Omental fat pad (tissue), 4 donors: Measurements from ENCODE around the gene INPP4A. TPM values are rescaled to one million over a fixed set of nuclear protein-coding genes. Genes with fewer than 3 reads are reported as not detected.

Experiments used
- ATAC-seq: fragments of 150-250 bp; one replicate; pipeline ENCODE4 v1.9.1; 2016; ENCODE audit warnings: mild to moderate bottlenecking, moderate library complexity; ENCODE audit not compliant: low FRiP score
- DNase-seq: peaks from one replicate; pipeline ENCODE4 v3.0.0-alpha.2; 2019; ENCODE audit warnings: low spot score
- CTCF ChIP-seq, 3 donors: fragments of 450-650 bp; IDR thresholded peaks; one replicate each; pipeline ENCODE4 v1.5.1; 2016 to 2017; ENCODE audit warnings: antibody characterized with exemption in 3 of 3, mild to moderate bottlenecking in 3 of 3, moderate library complexity in 2 of 3
- total RNA-seq, 4 donors: library from RNA; depleted of rRNA; stranded (reverse); fragments of >200 nt; gene quantifications; one replicate each; pipeline ENCODE4 v1.1.0, GENCODE V29; 2016

The INPP4A gene
- total RNA-seq, 4 donors from 2014 or later: 19.6 to 32.2 (median 28.0) TPM

DNA sequence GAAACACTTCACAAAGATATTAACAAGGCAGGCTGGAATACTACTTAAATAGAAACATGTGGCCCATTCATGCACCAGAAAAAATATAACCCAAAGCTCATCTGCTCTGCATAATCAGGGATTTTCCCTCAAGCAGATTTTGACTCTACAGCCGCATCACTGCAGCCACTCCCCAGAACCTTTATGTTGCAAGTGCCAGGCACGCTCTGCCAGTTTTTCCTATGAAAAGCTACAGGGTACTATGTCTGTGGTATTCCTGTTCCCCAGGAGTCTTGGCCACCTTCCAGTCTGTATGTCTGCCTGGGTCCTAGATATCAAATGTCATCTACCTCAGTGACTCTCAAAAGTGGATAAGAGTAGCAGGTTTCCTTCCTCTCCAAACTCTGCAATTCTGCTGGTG lies 159.9 kb downstream of the INPP4A start:
- DNase-seq: no peak
- TF ChIP-seq CTCF (IDR thresholded peaks at IDR 0.05): no peak
- ATAC-seq: no peak

DNA sequence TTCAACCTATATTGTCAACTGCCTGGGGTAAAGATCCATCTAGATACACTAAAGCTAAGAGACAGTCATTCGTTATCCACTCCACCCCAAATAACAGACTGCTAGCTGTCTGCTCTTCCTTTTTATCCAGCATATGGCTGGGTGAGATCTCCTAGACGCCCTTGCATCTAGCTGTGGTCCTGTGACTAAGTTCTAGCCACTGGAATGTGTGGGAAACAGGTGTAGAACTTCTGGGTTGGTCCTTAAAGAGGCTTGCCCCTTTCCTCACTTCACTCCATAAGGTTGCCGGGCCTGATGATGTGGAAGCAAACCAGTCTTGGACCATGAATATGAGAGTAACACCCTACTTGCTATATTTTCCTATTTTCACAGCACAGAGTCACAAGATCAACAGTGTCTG lies 160.4 kb downstream of the INPP4A start:
- TF ChIP-seq CTCF (IDR thresholded peaks at IDR 0.05): no peak
- DNase-seq: no peak
- ATAC-seq: no peak

GRCh38 chr2:98606431-98606830 lies 161.8 kb downstream of the INPP4A start:
- TF ChIP-seq CTCF (IDR thresholded peaks at IDR 0.05): no peak
- ATAC-seq: no peak
- DNase-seq: no peak

DNA sequence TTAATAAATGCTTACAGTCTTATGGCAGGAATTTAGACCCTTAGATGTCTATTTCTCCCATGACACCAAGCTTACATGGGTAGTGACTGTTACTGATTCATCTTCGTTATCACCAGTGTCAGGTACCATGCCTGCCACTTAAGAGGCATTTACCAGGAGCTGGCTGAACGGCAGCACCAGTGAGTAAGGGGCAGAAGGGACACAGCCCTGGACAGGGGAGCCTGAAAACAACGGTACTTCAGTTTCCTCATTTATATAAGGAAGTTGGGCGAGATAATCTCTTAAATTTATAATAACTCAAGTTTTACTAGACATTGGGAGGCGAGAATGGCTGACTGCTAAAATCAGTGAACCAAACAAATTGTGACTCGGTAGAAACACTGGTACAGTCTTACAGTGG lies 162.4 kb downstream of the INPP4A start:
- TF ChIP-seq CTCF (IDR thresholded peaks at IDR 0.05): no peak

DNA sequence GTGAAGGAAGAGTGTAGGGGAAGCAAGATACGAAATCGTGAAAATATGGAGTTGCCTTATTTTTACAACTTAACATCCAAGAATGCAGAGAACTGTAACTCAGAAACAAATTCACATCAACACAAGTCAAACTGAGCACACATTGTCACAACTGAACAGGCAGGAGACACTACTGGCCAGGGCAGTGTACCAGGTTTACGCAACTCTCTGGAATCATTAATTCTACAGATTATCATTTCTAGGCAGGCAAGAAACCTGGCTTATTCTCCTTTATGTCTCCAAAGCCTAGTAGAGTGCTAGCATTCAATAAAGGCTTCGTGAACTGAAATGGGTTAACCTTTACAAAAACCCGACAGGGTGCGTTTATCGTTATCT lies 163.1 kb downstream of the INPP4A start:
- peak; percentile 2 for ATAC-seq

More for the DNA sequence above, 162.4 kb downstream of the INPP4A start:
- DNase-seq (no peak), ATAC-seq (no peak)

GRCh38 chr2:98608116-98608961 lies 163.7 kb downstream of the INPP4A start, which contains the start of the genes COA5 and UNC50:
Gene COA5, minus strand, starts transcription at chr2:98608512. Its CDS starts 107 bp downstream, at chr2:98608405.
Gene UNC50, plus strand, starts transcription at chr2:98608589. Its CDS starts 1,171 bp downstream, at chr2:98609760.
- ATAC-seq (peak; percentile 97), DNase-seq (peak; percentile 62)
- TF ChIP-seq CTCF (IDR thresholded peaks at IDR 0.05): no peak

More for the DNA sequence above, 163.1 kb downstream of the INPP4A start:
- DNase-seq: no peak
- no peak for TF ChIP-seq CTCF (IDR thresholded peaks at IDR 0.05)
